GM12801 (cell line): Measurements from ENCODE around the gene MAP3K10.

Source experiments
- CTCF ChIP-seq: IDR thresholded peaks from one replicate; pipeline ENCODE4 v1.5.1; 2011; ENCODE audit warnings: control low read depth; ENCODE audit not compliant: insufficient read length; ENCODE audit errors: extremely low read depth

Gene MAP3K10

GRCh38 chr19:40254714-40255418 lies 63.6 kb downstream of the MAP3K10 start:
- TF ChIP-seq CTCF: no peak

- no peak for TF ChIP-seq CTCF
These were observed 64.5 kb downstream of the MAP3K10 start for GRCh38 chr19:40255619-40256166.

- no peak for TF ChIP-seq CTCF
These were observed 65.3 kb downstream of the MAP3K10 start for GRCh38 chr19:40256512-40256911.

GRCh38 chr19:40257096-40257517 lies 65.9 kb downstream of the MAP3K10 start:
- no peak for TF ChIP-seq CTCF

GRCh38 chr19:40261631-40262030 lies 70.4 kb downstream of the MAP3K10 start:
- TF ChIP-seq CTCF: no peak

GRCh38 chr19:40262422-40262821 lies 71.2 kb downstream of the MAP3K10 start:
- no peak for TF ChIP-seq CTCF

- no peak for TF ChIP-seq CTCF
These were observed 72.5 kb downstream of the MAP3K10 start for GRCh38 chr19:40263440-40264313.
